Activated CD4-positive, alpha-beta T cell treated with anti-CD3 and anti-CD28 coated beads for 24 hours (primary cell): ENCODE measurements around the gene RBM17.
"Not testable (repeated sequence)": the region's sequence is repeated elsewhere in the genome, so short reads cannot be mapped to it uniquely, and the experiment has no call there.

Experiments
- DNase-seq, 2 donors: peaks; one replicate each; pipeline ENCODE4 v3.0.0-alpha.2; 2020; ENCODE audit warnings: low read depth in 2 of 2

Gene RBM17

GRCh38 chr10:6088721-6089333 lies at the start of gene RBM17:
RBM17 (plus strand) TSS chr10:6089034; CDS start chr10:6097066, 8,032 bp downstream.
- DNase-seq, result peak; percentile 97

GRCh38 chr10:6039711-6040110 lies 49.1 kb upstream of the RBM17 start:
- DNase-seq, result no peak

GRCh38 chr10:6040205-6040604 lies 48.6 kb upstream of the RBM17 start:
- no peak for DNase-seq

DNA sequence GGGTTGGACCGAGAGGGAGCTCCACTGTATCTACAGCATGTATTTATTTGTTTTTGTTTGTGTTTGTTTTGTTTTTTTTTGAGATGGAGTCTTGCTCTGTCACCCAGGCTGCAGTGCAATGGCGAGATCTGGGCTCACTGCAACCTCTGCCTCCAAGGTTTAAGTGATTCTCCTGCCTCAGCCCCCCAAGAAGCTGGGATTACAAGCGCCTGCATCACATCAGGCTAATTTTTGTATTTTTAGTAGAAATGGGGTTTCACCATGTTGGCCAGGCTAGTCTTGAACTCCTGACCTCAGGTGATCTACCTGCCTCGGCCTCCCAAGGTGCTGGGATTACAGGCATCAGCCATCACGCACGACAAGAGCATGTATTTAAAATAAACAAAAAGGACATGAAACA lies 45.5 kb upstream of the RBM17 start:
- DNase-seq, result not testable (repeated sequence)

DNA sequence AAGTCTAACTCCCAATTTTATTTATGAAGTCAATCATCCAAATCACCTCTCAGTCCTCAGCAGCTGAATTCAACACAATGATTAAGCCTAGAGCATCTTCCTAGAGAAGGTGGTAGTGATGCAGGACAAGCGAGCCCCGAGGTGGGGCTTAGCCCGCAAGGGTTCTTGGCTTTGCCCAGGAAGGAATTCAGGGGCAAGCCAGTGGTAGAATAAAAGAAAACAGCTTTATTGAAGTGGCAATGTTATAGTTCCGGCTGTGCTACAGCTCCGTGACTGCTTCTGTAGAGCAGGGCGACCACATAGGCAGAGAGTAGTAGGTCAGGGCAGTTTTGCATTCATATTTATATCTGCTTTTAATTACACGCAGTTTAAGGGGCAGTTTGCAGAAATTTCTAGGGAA lies 44.8 kb upstream of the RBM17 start:
- no peak for DNase-seq

- DNase-seq, result no peak
Measured at GRCh38 chr10:6044751-6045313, 44.0 kb upstream of the RBM17 start.

GRCh38 chr10:6045314-6045848 lies 43.5 kb upstream of the RBM17 start:
- no peak for DNase-seq

DNA sequence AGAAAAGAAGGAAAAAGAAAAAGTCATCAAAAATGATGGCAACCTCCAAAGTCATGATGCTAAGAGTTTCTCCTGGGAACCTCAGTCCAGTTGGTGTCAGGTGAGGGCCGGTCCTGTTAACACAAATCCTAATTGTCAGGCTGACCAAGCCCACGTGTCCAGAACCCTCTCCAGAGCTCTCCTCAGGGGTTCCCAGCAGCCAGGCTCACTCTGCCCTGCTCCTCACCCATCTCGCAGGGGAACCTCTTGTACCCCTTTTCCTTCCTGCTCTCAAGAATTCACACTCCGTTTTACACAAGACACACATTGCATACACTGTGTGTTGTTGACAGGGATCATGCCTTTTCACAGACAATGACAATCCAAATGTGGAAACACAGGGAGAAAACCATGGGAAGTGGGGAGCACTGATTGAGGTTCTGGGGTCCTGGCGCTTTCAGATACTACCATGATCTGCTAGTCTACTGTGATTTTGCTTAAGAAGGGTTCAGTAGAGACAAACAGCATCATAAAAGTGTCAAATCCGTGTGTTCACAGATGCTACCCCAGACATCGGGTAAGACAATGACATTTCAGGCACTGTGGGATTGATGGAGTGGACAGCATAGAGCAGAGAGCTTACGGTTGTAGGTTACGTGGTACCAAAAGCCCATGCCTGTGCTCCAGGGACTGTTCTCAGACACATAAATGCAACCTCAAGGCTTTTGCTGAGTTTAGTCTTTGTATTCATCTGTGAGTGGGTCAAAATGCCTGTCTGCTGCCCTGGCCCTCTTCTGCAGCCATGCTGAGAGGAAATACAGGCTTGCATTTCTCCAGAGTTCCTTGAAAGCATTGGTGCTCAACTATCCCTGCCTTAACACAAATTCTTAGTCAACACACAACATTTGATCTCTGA lies 42.7 kb upstream of the RBM17 start:
- DNase-seq, result no peak

DNA sequence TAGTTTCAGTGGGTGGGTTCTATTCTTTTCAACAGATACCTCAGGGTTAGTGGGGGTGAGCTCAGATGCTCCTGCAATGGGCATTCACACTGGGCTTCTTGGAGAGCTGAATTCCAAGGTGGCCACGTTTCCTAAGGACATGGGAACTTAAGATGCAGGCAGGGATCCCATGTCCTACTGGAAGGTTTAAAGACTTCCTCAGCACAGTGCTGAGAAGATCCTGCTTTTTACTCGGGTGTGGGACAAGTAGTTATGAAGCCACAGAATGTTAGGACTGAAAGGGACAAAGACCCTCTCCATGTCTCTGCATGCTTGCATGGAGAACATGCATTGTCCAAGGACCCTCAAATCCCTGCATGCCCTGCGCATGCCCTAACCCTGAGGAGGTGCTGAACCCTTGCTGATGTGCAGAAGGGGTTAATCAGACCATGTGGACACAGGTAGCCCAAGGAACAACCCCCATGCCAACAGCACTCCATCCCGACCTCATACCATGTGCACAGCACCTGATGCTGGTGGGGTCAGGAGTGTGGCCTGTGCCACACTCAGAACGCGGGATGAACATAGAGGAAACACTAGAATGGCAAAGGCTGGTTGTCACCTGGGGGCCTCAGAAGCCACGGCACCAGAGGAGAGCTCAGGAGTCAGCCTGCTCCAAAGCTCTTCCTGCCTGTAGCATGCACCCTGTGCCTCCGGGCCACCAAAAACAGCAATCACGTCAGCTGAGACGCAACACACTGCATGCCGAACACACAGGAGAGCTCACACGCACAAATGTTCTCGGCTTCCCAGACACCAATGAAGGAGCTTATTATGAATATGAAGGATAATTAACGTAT lies 41.8 kb upstream of the RBM17 start:
- no peak for DNase-seq

DNA sequence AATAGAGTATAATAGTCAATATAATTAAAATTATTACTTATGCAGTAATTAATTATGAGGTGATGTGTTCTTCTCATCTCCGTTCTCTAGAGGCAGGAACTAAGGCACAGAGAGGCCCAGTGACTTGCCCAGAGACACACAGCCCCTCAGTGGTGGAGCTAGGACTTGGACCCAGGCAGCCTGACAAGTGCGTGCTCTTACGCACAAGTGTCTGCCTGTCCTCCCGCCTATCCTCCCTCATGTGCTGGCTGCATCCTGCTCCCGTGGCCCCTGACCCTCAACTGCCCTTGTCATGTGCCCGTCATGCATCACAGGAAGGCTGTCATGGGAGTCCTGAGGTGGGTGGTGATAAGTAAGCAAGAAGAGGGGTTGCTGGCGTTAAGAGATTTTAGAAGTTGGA lies 41.0 kb upstream of the RBM17 start:
- no peak for DNase-seq

- DNase-seq, result no peak
Measured at GRCh38 chr10:6048281-6049030, 40.4 kb upstream of the RBM17 start.

GRCh38 chr10:6049031-6049400 lies 39.8 kb upstream of the RBM17 start:
- no peak for DNase-seq

- peak; percentile 76 to 84 for DNase-seq
Measured at GRCh38 chr10:6050801-6051445, 37.9 kb upstream of the RBM17 start.

DNA sequence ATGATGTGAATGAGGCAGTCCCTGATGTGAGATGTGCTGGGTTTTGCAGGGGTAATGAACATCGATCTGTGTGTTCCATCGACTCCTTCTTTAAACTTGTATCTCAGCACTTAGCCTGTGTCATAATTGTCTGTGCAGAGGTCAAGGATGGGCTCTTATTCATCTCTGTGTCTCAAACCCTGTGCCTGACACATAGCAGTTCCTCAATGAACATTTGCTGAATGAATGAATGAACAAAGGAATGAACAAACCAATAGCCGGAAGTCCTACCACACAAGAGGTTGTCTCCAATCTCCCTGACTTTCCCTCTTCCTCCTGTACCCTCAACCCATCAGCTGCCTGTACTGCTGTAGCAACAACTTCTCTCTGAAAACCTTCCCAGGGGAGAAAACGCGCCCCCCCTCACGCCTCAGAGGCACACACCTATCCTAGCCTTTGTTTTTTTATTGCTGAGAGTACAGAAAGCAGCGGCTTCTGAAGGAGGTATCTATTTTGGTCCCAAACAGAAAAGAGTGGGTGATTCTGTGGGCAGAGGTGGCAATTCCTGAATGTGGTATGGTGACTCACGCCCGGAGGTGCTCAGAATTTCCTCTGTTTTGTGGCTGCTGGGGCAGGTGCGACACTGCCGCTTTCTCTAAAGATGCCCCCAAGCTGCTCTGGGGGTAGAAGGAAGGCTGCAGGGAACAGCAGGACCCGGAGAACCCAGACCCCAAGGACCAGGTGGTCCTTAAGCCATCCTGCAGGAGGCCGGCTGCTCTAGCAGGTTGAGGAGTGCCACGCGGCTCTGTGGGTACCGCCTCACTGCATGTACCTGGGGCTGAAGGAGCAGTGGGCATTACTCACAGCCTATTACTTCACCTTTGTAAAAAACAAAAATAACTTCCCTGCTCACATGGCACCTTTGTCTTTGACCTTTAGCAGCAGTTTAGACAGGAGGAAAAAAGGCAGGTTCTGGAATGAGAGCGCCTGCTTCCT lies 36.3 kb upstream of the RBM17 start:
- DNase-seq, result peak; percentile 67 to 72

DNA sequence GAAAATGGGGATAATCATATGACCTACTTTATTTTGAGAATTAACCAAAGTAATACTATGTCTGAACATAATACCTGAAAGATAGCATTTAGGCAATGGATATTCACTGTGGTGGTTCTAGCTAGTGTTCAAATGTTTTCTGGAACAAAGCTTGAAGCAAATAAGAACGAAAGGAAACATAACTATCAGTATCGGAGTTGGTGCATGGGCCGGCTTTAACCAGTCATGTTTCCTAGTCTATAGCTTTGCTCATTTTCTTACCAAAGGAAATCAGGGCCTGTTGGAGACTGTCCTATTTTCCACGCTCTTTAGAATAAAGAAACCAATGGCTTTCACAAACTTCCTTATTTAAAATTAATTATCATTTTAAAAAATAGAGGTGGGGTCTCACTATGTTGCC lies 35.5 kb upstream of the RBM17 start:
- DNase-seq, result no peak

DNA sequence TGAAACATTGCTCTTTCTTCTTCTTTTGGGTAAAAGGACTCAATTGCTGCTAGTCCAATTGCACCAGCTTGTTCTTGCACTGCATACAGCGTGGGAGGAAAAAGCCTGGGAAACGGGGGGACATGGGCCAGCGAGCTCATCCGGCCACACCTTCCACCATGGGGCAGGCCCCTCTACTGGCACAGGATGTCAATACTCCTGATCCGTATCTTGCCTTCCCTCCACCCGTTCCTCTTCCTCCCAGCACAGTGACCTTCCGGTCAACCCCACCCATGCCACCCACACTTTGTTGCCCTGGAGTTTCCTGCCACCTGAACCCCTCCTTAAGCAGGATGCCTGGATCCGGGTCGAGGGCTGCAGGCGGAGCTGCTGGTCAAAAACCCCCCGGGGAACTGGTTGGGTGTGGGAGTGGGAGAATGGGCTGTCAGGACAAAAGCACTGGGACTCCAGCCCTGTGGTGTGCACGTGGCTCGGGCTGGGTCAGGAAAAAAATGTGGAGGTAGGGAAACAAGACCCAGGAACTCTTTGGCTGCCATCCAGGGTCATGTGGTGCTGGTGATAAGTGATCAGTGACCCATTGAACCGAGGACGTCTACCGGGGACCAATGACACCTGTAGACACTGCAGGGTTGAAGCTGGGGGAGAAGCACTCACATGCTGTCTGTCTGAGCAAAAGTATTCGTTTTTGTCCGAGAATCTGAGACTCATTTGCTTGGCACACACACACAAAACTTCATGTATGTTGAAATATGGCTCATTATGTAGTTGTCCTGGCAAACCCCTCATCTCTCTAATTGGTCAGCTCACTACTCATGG lies 34.8 kb upstream of the RBM17 start:
- no peak for DNase-seq

DNA sequence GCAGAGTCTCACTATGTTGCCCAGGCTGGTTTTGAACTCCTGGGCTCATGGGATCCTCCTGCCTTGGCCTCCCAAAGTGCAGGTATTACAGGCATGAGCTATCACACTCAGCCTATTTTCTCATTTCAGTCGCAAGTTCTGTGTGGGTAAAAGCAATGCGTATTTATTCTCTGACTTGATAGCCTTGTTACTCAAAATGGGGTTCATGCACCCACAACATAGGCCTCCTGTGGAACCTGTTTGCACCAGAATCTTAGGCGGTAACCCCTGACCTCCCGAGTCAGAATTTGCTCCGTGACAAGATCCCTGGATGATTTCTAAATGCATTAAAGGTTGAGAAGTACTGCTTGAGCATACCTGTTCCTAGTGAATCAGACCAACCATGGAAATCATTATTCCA lies 34.0 kb upstream of the RBM17 start:
- DNase-seq, result no peak

DNA sequence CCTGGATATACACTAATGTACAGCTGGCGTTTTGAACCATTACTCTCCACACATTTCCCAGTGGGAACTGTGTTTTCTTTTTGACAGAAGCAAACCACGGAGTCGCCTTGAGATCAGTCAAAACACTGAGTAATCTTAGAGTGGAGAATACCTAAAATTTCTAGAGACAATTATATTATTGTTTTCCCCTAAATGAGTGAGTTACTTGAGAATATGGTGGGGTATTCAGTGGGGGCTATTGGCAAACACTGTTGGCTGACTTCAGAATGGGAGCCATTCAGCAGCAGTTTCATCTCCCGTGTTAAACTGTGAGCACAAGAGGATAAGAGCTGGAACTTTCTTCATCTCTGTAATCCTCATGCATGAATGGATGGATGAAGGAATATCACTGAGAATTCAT lies 32.9 kb upstream of the RBM17 start:
- no peak for DNase-seq
